Activated T-helper 17 cell treated with anti-CD3 and anti-CD28 coated beads, Interleukin-2, amount 50 U/mL, for 72 hours (primary cell): ENCODE data around the gene NPAS3. TPM values are rescaled to one million over a fixed set of nuclear protein-coding genes. Genes with fewer than 3 reads are reported as not detected.
A peak's percentile ranks its signal among the peaks of the same experiment; 100 is the strongest.

Source experiments
- ATAC-seq: fragments of 150-1000 bp; cut with Tn5 transposase; replicated peaks from 2 replicates; pipeline ENCODE4 v1.10.0; 2021; ENCODE audit warnings: mild to moderate bottlenecking, moderate library complexity
- H3K27ac Mint-ChIP-seq: one replicate; pipeline ENCODE4 v1.8.0; 2022; ENCODE audit warnings: mixed read lengths
- H3K27me3 Mint-ChIP-seq: one replicate; pipeline ENCODE4 v1.8.0; 2022; ENCODE audit warnings: mixed read lengths
- H3K36me3 Mint-ChIP-seq: one replicate; pipeline ENCODE4 v1.8.0; 2022; ENCODE audit warnings: low read depth, mild to moderate bottlenecking, mixed read lengths
- H3K4me1 Mint-ChIP-seq: one replicate; pipeline ENCODE4 v1.8.0; 2022; ENCODE audit warnings: mixed read lengths
- H3K4me3 Mint-ChIP-seq: one replicate; pipeline ENCODE4 v1.8.0; 2022; ENCODE audit warnings: mild to moderate bottlenecking, mixed read lengths
- H3K9me3 Mint-ChIP-seq: one replicate; pipeline ENCODE4 v1.8.0; 2022; ENCODE audit warnings: mixed read lengths
- total RNA-seq, 2 donors: library from RNA; stranded (reverse); gene quantifications; one replicate each; pipeline ENCODE4 v1.2.3, GENCODE V29; 2022

The NPAS3 gene
- not detected for total RNA-seq

DNA sequence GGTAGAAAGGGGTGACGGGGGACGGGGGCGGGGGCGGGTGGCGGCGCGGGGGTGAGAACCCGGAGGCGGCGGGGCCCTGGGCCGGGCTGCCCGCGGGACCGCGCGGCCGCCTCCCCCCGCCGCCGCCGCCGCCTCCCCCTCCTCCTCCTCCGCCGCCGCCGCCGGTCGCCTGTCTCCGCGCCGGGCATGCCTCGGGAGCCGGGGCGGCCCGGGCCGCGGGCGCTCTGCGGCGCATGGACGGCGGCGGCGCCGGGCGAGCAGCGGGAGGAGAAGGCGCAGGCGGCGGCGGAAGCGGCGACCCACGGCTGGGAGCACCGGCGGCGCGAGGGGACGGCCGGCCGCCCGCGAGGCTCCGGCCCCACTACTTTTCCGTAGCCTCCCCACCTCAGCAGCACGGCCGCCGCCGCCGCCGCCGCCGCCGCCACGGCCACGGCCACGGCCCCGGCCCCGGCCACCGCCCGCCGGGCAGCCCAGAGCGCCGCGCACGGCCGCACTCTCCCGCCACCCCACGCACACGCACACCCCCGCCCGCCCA is at the start of gene NPAS3:
NPAS3 (plus strand) TSS at position 161 of the 535 bp plus-strand sequence.
- Mint-ChIP-seq H3K27ac (no peak within 1 kb of the TSS), H3K9me3 (no peaks in the 10 kb centered on the region), H3K27me3 (peaks cover 55% of the 10 kb centered on the region), H3K36me3 (peaks cover 13% of the 10 kb centered on the region), H3K4me1 (peaks cover 3% of the 10 kb centered on the region), H3K4me3 (peak within 1 kb of the TSS; percentile 77)
- ATAC-seq: peak; percentile 15

DNA sequence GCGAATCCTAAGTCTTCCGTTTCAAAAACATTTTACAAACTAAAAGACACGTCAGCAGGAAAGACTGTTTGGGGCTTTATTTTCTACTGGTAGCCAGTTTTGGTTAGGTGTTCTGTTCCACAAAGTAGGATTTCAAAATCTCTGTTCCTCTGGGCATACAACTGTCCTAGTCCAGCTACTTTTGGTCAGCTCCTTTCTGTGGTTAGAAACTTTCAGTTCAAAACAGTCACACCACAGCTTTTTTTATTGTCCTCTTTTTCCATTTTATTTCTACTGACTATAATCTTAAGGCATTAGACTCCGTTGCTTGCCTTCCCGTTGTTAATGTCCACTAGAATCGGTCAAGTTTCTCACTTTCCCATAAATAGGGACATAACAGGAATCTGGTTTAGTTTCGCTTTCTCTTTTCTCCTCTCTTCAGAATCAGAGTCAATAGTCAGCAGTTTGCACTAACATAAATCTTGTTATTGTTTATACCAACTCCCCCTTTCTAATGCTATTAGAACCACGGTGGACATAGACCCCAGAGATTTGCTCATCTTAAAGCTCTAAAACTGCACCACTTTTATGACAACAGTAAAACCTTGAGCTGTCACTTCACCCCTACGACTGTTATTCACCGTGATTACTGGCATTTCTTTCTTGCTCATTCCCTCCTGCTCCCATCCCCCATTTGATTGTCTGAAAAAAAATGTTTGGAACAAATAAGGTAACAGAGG is 41.5 kb upstream of the NPAS3 start:
- Mint-ChIP-seq H3K27ac (peak overlapping the region; percentile 11), H3K27me3 (no peaks in the 10 kb centered on the region), H3K36me3 (no peaks in the 10 kb centered on the region), H3K4me1 (no peaks in the 10 kb centered on the region), H3K4me3 (peak overlapping the region; percentile 64), H3K9me3 (no peaks in the 10 kb centered on the region)
- ATAC-seq: no peak

DNA sequence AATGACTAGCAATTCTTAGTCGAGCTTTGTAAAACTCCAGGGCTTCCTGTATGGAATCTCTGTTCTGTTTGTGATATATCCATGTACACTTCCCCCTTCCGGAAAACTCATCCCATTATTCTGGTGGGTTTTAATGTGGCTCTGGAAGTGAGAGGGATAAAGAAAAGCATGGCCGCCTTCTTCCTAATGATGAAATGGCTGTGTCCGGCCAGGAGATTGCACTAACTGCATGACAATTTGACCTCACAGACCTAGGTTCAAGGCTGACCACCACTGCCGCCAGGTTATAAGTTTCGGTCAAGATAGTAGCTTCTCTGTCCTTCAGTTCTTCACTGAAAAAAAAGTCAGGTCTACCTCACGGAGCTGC is 41.0 kb upstream of the NPAS3 start:
- ATAC-seq: no peak
- Mint-ChIP-seq H3K36me3 (no peaks in the 10 kb centered on the region), H3K27me3 (no peaks in the 10 kb centered on the region), H3K27ac (peak overlapping the region; percentile 11), H3K9me3 (no peaks in the 10 kb centered on the region), H3K4me3 (peak overlapping the region; percentile 64), H3K4me1 (no peaks in the 10 kb centered on the region)

DNA sequence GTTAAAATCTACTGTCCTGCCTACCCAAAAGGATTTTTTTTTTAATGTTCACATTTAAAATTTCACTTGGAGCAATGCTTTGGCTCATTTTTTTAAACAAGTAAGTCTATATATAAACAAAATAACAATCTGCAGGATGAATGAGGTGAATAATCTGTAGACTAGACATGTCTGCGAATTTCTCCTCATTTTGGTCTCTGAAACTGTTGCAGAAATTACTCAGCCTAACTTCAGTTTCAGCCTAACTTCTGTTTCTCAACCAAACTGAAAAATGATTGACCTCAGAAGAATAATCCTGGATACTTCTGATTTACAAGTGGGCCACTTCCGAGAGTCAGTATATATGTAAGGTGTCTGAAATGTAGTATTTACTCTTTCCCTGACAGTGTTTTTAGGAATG is 39.8 kb upstream of the NPAS3 start:
- Mint-ChIP-seq H3K36me3 (no peaks in the 10 kb centered on the region), H3K9me3 (no peaks in the 10 kb centered on the region), H3K27me3 (no peaks in the 10 kb centered on the region), H3K4me3 (no peak overlapping the region), H3K27ac (no peak overlapping the region), H3K4me1 (no peaks in the 10 kb centered on the region)
- ATAC-seq: peak; percentile 55

DNA sequence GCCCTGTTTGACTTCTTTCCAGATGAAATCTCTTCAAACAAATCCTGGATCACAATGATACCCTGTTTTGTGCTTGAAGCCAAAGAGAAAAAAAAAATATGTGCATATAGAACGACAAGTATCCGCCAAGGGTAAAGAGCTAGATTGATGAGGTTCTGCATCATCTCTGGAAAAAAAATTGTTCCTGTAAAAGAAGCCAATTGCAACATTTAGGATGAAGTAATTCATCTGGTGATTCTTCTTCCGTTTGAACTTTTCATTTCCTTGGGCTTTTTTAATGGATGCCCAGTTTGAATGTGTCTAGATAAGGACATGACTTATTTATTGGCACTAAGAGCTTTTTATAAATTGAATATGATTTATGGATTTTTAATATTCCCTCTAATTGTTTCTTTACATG is 38.1 kb upstream of the NPAS3 start:
- H3K4me3 Mint-ChIP-seq: no peak overlapping the region
- no peaks in the 10 kb centered on the region for H3K36me3 Mint-ChIP-seq
- H3K27ac Mint-ChIP-seq: no peak overlapping the region
- no peaks in the 10 kb centered on the region for H3K9me3 Mint-ChIP-seq
- no peaks in the 10 kb centered on the region for H3K27me3 Mint-ChIP-seq
- no peaks in the 10 kb centered on the region for H3K4me1 Mint-ChIP-seq
- ATAC-seq: no peak

DNA sequence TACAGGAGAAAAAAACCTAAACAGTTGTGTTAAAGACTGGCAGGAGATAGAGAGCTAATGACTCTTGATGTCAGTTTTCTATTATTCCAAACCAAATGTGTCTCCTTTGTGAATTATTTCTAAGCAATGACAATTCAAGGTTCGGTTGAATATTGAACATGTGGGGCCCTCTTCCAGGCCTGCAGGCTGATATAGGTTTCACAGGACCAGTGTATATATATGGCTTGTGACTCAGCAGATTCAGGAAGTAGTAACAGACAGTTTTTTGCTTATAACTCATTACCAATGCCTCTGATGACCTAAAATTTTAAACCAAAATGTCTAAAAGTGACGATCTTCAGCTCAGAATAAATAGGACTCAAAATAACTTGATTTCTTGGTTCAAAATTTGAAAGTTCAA is 33.7 kb upstream of the NPAS3 start:
- Mint-ChIP-seq H3K36me3 (no peaks in the 10 kb centered on the region), H3K9me3 (peaks cover 5% of the 10 kb centered on the region), H3K4me3 (no peak overlapping the region), H3K4me1 (no peaks in the 10 kb centered on the region), H3K27me3 (peaks cover 10% of the 10 kb centered on the region), H3K27ac (no peak overlapping the region)
- no peak for ATAC-seq

DNA sequence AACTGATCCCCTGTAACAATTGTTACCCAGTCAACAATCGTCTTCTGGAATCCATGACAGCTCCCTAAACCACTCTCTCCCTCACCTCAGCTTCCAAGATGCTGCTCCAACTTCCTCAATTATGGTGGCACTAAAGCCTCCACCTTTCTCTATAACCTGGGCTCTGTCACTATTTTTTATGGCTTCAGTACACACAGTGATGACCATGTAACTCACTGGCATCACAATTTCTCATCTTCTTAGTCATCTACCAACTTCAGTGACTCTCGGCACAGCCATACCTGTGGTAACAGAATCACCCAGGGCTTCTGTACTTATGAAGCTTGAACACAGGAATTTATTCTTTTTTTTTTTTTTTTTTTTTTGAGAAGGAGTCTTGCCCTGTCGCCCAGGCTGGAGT is 32.0 kb upstream of the NPAS3 start:
- Mint-ChIP-seq H3K4me1 (no peaks in the 10 kb centered on the region), H3K27me3 (peaks cover 10% of the 10 kb centered on the region)

DNA sequence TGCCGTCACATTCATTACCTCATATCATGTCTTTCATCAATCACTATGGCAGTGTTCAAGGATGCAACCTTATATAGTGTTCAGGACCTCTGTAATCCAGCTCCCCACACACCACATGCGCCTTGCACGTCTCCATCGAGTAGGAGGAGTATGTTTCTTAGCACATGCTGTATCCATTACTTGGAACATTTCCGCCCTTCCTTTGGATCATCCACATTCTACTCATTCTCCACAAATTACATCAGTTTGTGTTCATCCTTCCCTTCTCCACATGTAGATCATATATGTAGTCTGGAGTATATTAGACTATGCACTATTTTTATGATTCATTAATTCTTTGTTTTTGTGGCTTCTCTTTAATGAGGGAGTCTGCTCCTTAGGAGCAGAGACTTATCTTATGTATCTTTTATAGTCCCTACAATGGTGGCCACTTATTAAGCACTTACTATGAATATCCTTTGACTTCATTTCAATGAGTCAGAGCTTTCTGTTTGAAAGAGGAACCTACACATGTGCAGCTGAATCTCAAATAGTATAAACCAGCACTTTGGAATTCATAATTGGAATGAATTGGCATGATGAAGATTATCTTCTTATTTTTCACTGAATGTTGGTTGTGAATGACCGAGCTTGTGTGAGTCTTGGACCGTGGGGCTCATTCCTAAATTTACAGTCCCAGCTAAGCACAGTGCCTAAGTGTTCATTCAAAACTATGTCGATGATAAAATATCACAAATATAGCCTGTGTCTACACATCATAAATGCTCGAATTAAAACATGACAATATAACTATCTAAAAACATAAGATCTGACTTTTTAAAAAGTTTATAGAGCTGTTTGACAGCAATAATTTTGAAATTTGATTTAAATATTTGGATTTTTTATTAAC is 30.2 kb upstream of the NPAS3 start:
- Mint-ChIP-seq H3K4me3 (no peak overlapping the region), H3K9me3 (peaks cover 5% of the 10 kb centered on the region), H3K36me3 (no peaks in the 10 kb centered on the region), H3K27me3 (peaks cover 10% of the 10 kb centered on the region), H3K27ac (no peak overlapping the region), H3K4me1 (no peaks in the 10 kb centered on the region)
- ATAC-seq: no peak

More for the DNA sequence above, 32.0 kb upstream of the NPAS3 start:
- ATAC-seq: no peak
- Mint-ChIP-seq H3K4me3 (no peak overlapping the region), H3K27ac (no peak overlapping the region), H3K9me3 (peaks cover 5% of the 10 kb centered on the region), H3K36me3 (no peaks in the 10 kb centered on the region)

DNA sequence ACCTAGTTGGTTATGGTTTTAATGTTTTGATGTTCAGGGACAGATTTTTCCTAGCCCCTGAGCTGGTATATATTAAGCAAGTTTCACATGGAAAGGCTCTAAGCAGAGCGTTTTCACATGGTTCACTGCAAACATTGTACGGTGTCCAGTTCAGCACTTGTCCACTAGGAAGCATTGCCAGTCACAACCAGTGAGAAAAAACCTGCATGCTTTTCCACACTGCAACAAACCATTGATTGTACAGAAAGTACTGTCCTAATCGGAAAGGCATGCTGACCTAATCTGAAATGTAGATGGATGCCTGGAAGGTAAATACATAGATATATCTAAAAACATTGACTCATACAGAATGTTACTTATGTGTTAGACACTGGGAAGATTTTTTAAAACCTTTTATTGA is 25.0 kb upstream of the NPAS3 start:
- Mint-ChIP-seq H3K36me3 (no peaks in the 10 kb centered on the region), H3K4me3 (no peak overlapping the region), H3K4me1 (no peaks in the 10 kb centered on the region), H3K9me3 (no peaks in the 10 kb centered on the region), H3K27ac (no peak overlapping the region), H3K27me3 (peaks cover 11% of the 10 kb centered on the region)
- no peak for ATAC-seq

DNA sequence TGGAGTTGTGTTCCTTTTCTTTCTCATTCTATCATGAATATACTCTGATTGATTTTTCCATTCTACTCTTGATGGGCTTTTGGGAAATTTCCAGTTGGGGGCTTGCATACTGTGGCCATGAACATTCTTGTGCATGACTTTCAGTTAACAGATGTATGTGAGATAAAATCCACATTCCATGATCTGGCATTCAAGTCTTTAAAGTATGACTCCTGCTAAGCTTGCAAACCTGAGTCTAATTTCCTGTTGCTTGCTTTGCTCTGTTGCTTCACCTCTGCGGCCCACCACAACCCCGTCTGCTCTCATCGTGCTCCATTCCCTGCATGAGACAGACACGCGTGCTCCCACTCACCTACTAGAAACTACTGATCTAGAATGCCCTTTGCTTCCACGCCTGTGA is 24.3 kb upstream of the NPAS3 start:
- Mint-ChIP-seq H3K4me3 (no peak overlapping the region), H3K4me1 (no peaks in the 10 kb centered on the region), H3K9me3 (no peaks in the 10 kb centered on the region), H3K27ac (no peak overlapping the region), H3K36me3 (no peaks in the 10 kb centered on the region), H3K27me3 (peaks cover 11% of the 10 kb centered on the region)
- ATAC-seq: no peak

DNA sequence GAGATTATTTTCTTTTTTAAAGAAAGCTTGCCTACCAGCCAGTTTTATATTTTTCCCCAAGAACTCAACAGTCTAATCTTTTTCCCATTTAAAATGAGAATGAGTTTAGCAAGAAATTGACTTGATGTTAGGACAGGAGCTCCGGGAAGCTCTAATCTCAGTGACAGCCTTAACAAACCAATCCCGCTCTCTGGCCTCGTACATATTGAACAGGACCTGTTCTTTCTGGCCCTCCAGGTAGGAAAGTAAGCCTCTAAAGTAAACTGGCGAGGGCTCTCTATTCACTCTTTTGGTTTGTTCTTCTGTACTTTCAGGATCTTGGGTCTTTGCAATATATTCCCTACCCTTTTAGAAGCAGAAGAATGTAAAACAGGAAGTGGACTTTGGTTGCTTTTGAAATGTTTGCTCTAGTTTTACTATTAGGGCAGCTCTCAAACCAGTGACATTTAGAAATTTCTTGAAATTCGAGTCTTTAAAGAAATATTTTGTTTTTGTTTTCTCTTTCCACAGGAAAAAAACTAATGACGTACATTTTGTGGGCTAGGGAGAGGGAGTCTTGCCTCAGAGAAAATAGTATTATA is 17.9 kb upstream of the NPAS3 start:
- H3K4me1 Mint-ChIP-seq: no peaks in the 10 kb centered on the region
- no peak overlapping the region for H3K4me3 Mint-ChIP-seq
- peaks cover 13% of the 10 kb centered on the region for H3K27me3 Mint-ChIP-seq
- no peaks in the 10 kb centered on the region for H3K36me3 Mint-ChIP-seq
- H3K27ac Mint-ChIP-seq: no peak overlapping the region
- ATAC-seq: no peak
- no peaks in the 10 kb centered on the region for H3K9me3 Mint-ChIP-seq

DNA sequence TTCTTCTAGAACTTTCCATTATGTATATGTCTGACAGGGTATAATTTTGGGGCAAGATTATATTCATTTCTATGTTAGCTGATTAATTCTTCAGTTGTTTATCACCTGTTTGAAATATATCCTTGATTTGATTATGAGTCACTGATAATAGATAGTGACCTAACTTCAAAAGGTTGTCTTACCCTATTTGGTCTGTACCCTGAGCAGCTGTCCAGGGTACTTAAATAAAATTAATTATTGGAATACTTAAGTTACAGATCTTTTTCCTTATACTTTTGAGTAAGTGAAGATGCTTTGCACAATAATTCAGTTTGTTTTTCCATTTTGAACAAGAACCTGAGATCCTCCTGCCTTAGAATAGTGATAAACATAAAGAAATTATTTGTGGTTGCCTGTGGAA is 13.2 kb upstream of the NPAS3 start:
- Mint-ChIP-seq H3K4me1 (no peaks in the 10 kb centered on the region), H3K27ac (no peak overlapping the region), H3K27me3 (peaks cover 17% of the 10 kb centered on the region), H3K4me3 (no peak overlapping the region), H3K9me3 (no peaks in the 10 kb centered on the region), H3K36me3 (no peaks in the 10 kb centered on the region)
- no peak for ATAC-seq

DNA sequence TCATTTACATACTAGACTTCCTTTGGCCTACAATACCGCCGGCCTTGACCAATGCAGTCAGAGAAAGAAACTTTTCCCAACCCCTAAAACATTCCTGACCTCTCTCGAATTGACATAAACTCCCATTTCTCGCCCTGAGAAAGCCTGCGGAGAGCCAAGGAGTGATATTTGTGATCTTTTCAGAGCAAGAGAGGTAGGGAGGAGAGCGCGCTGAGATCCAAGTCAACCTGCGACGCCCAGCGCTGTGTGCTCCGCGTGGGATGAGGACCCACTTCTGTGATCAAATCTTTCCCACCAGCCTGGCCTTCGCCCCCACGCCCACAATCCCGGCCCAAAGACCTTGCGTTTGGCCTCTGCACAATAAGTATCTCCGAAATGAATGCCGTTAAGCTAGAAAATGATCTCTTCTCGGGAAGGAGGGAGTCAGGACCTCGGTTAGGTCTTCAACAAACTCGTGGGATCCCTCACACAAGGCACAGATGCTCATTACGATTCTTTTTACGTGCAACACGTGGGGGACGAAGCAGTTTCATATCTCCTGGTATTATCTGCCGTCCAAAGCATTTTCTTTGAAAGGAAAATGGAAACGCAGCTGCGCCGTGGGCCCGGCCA is 6.3 kb upstream of the NPAS3 start:
- ATAC-seq: no peak
- Mint-ChIP-seq H3K27ac (no peak overlapping the region), H3K4me3 (no peak overlapping the region), H3K9me3 (no peaks in the 10 kb centered on the region), H3K27me3 (peaks cover 52% of the 10 kb centered on the region), H3K36me3 (peaks cover 4% of the 10 kb centered on the region), H3K4me1 (peaks cover 3% of the 10 kb centered on the region)

DNA sequence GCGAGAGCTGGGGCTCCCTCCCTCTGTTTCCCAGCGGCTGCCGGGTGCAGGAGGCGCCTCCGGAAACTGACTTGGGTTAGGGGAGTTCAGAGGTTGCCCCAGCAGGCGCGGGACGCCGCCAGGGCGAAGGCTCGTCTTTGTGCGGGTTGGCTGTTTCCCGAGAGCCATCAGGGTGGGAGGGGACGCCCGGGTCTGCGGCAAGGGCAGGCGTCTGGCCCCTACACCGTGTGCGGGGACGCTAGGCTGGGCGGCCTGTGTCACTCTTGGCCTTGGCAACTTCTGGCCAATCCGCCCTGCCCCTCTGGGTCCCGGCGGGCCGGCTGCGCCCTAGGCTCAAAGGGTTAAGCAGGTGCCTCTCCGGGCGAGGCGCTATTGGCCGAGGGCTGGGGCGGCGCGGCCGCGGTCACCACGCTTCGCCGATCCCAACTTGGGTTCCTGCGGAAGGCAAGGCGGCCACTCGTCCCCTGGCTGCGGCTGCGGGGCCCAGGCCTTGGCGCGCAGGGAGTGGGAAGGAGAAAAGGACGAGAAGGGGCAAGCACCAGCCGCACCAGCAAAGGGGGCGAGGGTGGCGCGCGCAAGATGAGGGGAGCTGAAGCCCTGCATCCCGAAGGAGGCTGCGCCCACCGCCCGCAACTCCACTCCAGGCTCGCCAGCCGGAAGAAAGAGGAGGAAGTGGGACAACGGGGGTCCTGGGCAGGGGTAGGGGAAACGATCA is 5.6 kb upstream of the NPAS3 start:
- no peak for ATAC-seq
- H3K4me1 Mint-ChIP-seq: peaks cover 3% of the 10 kb centered on the region
- H3K4me3 Mint-ChIP-seq: peak overlapping the region; percentile 53
- peaks cover 57% of the 10 kb centered on the region for H3K27me3 Mint-ChIP-seq
- no peak overlapping the region for H3K27ac Mint-ChIP-seq
- H3K9me3 Mint-ChIP-seq: no peaks in the 10 kb centered on the region
- H3K36me3 Mint-ChIP-seq: peaks cover 4% of the 10 kb centered on the region
